ENCODE results near the gene NADK2. TPM values are rescaled to one million over a fixed set of nuclear protein-coding genes. Genes with fewer than 3 reads are reported as not detected.

NADK2 gene
- total and polyA plus RNA-seq, 9 of the 15 experiments (the other 6 are each of a cell fraction or from before 2014, with no cell fraction given): 10.6 to 41.0 (median 24.0) TPM

GRCh38 chr5:36240779-36241630 is 720 bp downstream of the NADK2 start (continued):
- TF ChIP-seq POLR3A (IDR thresholded peaks at IDR 0.05; ENCODE audit: borderline replicate concordance, extremely low read depth, insufficient read depth, insufficient read length) (no peak), ZNF518B (CRISPR knock-in tag; IDR thresholded peaks at IDR 0.05) (no peak), ELF2 (CRISPR knock-in tag; IDR thresholded peaks at IDR 0.05) (no peak), POLR2H (tag; IDR thresholded peaks at IDR 0.05; ENCODE audit: low read depth) (no peak), ZNF175 (CRISPR knock-in tag; IDR thresholded peaks at IDR 0.05; ENCODE audit: low read depth) (no peak), ZNF79 (CRISPR knock-in tag; IDR thresholded peaks at IDR 0.05; ENCODE audit: low read depth) (no peak), NONO (IDR thresholded peaks at IDR 0.05; ENCODE audit: low read depth in 2 of 2, low read length in 1 of 2) (no peak; a peak in 1 of 4 replicates), PTBP1 (IDR thresholded peaks at IDR 0.05; ENCODE audit: low read depth, low read length) (no peak), SRSF9 (IDR thresholded peaks at IDR 0.05; ENCODE audit: borderline replicate concordance, low read depth, low read length) (no peak), SMARCA5 (IDR thresholded peaks at IDR 0.05) (no peak), VEZF1 (CRISPR knock-in tag; IDR thresholded peaks at IDR 0.05) (peak; percentile 66; the same call in 1 of the 2 replicates), UBTF (IDR thresholded peaks at IDR 0.05; ENCODE audit: borderline replicate concordance in 1 of 2, low read depth in 2 of 2, low read length in 2 of 2) (peak; percentile 38 to 96; a peak in 2 of 4 replicates), HLTF (IDR thresholded peaks at IDR 0.05) (no peak), MTA1 (IDR thresholded peaks at IDR 0.05; ENCODE audit: borderline replicate concordance) (peak; percentile 59; the same call in 1 of the 2 replicates), GATAD2B (IDR thresholded peaks at IDR 0.05; ENCODE audit: borderline replicate concordance) (no peak), ZNF311 (CRISPR knock-in tag; IDR thresholded peaks at IDR 0.05) (no peak), ZNF655 (CRISPR knock-in tag; IDR thresholded peaks at IDR 0.05) (no peak)
- TF ChIP-seq, protein P1, sequence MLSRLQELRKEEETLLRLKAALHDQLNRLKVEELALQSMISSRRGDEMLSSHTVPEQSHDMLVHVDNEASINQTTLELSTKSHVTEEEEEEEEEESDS (CRISPR knock-in tag; IDR thresholded peaks at IDR 0.05): no peak

Measured in K562 (cell line).